Measurements from ENCODE around the gene NAGPA.
"Not testable (repeated sequence)": the region's sequence is repeated elsewhere in the genome, so short reads cannot be mapped to it uniquely, and the experiment has no call there.

NAGPA gene, protein sequence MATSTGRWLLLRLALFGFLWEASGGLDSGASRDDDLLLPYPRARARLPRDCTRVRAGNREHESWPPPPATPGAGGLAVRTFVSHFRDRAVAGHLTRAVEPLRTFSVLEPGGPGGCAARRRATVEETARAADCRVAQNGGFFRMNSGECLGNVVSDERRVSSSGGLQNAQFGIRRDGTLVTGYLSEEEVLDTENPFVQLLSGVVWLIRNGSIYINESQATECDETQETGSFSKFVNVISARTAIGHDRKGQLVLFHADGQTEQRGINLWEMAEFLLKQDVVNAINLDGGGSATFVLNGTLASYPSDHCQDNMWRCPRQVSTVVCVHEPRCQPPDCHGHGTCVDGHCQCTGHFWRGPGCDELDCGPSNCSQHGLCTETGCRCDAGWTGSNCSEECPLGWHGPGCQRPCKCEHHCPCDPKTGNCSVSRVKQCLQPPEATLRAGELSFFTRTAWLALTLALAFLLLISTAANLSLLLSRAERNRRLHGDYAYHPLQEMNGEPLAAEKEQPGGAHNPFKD

DNA sequence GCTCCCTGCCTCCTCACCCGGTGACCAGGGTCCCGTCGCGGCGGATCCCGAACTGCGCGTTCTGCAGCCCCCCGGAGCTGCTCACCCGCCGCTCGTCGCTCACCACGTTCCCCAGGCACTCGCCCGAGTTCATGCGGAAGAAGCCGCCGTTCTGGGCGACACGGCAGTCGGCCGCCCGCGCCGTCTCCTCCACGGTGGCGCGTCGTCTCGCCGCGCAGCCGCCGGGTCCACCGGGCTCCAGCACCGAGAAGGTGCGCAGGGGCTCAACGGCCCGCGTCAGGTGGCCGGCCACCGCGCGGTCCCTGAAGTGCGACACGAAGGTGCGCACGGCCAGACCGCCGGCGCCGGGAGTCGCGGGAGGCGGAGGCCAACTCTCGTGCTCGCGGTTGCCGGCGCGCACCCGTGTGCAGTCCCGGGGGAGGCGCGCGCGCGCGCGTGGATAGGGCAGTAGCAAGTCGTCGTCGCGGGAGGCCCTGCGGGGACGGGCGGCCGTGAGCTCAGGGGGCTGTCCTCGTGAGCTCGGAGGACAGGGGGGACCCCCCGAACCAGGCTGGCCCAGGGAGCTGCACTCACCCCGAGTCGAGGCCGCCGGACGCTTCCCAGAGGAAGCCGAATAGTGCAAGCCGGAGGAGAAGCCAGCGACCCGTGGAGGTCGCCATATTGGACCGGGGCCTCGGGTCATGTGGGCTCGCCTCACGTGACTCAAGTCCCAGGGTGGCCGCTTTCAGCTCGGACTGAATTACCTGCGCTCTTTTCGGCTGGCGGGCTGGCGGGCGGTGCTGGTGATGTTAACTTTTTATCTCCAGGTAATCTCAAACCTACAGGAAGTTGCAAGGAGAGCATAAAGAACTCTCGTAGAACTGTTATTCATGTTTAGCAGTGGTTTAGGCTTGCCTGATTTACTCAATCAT, at the start of gene NAGPA:
TSS of gene NAGPA (minus strand) at position 680 of the 911 bp plus-strand sequence. CDS start at position 659, 21 bp downstream.
- peak; percentile 87 for DNase-seq

DNA sequence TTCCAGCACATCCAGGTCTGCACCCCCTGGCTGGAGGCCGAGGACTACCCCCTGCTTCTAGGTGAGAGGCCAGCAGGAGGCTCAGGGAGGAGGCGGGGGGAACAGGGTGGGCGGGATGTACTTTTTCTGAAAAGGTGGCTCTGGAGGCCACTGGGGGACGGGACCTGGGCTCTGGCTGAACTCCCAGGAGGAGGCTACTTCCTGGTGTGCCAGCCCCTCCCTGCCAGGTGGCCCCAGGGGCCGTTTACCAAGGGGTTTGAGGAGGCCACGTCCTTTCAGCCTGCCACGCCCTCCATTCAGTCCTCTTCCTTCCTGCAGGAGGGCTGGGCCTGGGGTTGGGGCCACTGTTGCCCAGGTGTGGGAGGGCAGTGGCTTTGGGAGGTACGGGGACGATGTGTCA, 47.3 kb upstream of the NAGPA start:
- not testable (repeated sequence) for DNase-seq

DNA sequence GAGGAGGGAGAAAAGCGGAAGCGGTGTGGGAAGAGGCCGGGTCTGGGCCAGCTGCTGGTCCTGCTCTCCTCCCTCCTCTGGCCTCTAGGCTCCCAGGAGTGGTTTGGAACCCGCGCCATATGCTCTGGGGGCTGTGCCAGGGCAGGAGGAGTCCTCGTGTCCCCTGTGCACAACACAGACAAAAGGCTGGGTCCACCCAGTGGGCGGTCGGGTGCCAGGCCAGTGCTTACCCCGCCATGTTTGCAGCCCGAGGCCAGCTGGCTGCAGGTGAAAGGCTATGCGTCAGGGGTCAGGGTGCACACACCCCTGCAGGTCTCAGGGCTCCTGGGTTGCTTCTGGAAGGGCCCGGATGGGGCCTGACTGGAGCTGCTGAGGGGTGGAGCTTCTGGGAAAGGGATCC, 46.7 kb upstream of the NAGPA start:
- DNase-seq: not testable (repeated sequence)

DNA sequence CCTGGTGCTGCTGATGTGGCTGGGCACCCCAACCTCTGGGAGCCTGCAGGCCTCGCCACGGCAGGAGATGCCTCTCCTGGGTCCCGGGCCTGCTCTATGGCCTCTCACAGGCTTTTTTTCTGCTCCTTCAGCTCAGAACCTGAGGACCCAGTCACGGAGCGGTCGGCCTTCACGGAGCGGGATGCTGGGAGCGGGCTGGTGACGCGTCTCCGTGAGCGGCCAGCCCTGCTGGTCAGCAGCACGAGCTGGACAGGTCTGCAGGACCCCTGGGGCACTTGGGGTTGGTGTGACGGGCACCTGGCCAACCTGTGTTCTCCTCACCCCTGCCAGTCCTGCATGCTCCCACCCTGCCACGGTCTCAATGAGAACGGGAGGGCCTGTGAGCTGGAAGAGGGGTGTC, 44.9 kb upstream of the NAGPA start:
- no peak for DNase-seq

DNA sequence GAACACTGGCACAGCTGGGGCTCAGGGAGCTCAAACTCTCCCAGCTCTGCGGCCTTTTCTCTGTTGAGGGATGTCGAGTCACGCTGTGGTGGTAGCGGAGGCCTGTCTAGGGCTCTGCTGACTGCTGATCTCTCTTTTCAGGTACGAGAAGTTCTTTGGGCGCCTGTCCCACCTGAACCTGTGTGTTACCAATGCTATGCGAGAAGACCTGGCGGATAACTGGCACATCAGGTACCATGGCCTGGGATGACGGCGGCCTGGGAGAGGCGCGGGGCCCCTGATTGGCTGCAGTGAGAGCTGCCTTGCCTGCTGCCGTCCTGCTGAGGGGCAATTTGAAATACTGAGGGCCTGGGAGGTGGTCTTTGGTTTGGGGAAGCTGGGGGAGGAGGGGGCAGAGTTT, 43.6 kb upstream of the NAGPA start:
- no peak for DNase-seq

DNA sequence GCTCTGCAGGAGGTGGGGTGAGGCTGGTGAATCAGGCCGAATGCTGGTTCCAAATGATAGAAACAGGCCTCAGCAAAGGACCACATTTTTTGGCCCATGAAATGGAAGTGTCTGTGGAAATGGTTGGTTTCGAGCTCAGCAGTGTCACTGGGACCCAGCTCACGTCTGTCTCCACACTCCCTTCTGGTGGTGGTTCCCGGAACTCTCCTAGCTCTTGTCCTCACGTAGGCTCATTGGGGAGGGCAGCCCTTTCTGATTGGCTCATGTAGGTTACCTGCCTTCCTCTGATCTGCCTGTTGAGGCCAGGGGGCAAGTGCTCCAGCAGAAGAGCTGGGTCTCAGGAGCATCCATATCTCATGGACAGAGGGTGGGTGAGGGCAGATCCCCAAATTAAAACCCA, 41.9 kb upstream of the NAGPA start:
- DNase-seq: no peak

DNA sequence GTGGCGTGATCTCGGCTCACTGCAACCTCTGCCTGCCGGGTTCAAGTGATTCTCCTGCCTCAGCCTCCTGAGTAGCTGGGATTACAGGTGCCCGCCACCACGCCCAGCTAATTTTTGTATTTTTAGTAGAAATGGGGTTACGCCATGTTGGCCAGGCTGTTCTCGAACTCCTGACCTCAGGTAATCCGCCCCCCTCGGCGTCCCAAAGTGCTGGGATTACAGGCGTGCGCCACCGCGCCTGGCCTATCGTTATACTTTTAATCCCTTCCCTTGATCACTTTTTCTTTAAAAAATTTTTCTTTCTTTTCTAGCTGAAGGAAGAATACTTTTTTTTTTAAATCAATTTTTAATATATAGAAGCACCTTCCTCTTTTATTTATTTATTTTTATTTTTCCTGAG, 40.0 kb upstream of the NAGPA start:
- DNase-seq: not testable (repeated sequence)

DNA sequence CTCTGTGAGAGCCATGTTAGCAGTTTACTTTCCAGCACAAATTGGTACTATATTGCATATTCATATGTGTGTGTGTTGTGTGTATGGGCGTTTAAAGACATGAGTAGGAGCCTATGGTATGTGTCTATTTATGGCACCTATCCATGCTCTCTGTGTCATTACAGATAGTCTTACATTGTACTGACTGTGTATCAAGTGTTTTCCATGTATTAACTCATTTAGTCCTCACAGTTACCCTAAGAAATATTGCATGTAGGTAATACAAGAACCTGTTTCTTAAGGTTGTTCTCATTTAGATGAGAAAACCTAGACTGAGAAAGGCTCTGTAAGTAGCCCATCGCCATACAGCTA, 39.5 kb upstream of the NAGPA start:
- no peak for DNase-seq

DNA sequence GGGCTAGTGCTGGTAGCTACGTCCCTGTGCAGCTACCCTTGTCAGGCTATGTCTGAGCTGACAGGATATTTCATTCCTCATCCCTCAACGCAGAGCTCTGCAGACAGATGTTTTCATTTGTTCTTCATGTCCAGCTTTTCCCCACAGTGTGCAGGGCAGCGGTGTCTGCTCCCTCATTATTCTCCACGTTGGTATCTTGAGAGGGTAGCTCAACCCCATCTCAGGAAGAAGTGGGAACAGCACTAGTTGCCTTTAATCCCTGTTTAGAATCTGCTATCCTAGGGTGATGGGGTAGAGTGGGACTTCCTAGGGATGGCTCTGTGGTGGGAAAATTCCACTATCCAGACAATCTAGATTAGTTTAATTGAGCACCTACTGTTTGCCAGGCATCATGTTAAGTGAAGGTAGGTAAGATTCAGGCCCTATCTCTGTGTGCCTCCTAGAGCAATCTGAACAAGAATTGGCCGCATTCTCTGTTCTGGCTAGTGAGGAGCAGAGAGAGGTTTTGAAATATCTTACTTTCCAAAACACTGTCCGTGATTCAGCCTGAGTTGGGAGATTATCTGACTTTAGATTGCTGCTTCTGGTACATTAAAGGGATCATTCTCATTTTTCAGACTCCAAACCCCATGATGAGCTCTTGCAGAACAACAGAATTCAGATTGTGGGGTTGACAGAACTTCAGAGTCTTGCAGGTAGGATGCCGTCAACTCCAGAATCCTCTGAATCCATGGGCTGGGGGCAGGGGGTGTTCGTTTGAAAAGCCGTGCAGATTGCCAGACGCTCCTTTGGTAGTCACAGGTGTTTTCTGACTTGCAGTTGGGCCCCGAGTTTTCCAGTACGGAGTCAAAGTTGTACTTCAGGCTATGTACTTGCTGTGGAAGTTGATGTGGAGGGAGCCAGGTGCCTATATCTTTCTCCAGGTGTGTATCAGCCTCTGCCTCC, 38.9 kb upstream of the NAGPA start:
- no peak for DNase-seq

DNA sequence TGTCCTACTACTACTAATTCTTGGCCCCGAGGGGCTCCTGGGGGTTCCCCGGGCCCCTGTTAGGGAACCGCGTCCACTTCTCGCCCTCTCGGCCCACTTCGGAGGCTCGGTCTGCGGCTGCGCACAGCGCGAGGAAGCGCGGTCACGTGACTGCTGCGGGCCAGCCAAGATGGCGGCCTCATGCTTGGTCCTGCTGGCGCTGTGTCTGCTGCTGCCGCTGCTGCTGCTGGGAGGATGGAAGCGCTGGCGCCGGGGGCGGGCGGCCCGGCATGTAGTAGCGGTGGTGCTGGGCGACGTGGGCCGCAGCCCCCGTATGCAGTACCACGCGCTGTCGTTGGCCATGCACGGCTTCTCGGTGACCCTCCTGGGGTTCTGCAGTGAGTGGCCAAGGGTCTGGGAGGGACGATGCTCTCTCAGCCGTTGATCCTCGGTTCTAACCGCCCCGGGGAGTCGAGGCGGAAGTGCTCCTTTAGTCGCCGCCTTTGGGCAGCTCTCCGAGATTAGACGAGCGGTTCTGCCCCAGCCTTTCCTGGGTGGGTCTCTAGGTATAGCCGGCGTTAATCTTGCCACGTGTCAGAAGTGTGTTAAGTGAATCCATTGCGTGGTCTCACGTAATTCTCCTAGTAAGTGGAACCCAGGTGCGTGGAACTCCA, 38.1 kb upstream of the NAGPA start, which contains the start of gene ALG1:
TSS of gene ALG1 (plus strand) at position 163 of the 653 bp plus-strand sequence. CDS start at position 170, 7 bp downstream.
- DNase-seq: peak; percentile 92

DNA sequence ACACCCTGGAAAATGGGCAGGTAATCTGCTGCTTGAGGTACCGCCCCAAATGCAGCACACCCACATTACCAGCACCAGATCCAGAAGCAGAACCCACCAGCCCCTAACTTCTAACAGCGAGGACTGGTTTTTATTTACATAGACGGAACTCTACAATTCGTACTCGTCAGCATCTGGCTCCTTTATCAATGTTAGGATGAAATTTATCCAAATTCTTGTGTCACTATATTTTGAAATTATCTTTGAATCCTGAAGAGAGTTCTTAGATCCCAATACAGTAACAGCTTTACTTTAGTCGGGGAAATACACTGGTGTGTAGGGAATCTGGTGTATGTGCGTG, 37.6 kb upstream of the NAGPA start:
- no peak for DNase-seq

DNA sequence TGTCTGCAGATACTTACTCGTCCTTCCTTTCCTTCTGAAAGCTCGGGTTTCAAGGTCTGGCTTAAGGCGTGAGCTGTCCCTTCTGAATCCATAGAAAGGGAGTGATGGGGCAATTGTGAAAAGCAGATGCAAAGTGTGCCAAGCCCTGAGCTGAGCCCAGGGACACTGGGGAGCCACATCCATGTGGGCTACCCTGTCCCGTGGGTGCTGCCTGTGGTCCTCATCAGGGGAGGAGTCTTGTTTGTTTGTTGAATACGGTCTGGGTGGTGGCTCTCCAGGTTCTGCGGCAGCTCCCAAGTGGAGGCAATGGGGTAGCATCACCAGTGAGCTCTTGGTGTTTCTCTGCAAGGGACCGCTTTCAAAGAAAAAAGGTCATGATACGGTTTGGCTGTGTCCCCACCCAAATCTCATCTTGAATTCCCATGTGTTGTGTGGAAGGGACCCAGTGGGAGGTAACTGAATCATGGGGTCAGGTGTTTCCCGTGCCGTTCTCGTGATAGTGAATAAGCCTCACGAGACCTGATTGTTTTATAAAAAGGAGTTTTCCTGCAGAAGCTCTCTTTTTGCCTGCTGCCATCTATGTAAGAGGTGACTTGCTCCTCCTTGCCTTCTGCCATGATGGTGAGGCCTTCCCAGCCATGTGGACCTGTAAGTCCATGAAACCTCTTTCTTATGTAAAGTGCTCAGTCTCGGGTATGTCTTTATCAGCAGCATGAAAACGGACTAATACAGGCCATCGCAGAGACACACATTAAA, 36.9 kb upstream of the NAGPA start:
- no peak for DNase-seq

DNA sequence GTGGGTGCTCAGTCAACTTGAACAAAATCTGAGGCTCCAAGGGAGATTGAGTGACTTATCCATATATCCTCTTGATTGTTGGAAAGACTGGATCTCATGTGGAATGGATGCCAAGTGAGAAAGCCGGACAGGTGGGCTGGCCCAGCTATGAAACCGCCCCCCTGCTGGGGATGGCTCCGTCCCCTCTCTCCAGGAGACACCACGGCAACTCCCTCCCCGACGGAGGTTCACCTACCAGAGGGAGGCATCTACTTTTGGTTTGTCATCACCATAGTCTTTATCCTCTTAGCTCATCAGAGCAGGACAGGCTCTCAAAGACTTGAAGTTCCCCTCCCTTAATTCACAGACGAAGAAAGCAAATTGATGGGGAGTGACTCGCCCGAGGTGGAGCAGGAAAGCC, 36.1 kb upstream of the NAGPA start:
- DNase-seq: no peak

DNA sequence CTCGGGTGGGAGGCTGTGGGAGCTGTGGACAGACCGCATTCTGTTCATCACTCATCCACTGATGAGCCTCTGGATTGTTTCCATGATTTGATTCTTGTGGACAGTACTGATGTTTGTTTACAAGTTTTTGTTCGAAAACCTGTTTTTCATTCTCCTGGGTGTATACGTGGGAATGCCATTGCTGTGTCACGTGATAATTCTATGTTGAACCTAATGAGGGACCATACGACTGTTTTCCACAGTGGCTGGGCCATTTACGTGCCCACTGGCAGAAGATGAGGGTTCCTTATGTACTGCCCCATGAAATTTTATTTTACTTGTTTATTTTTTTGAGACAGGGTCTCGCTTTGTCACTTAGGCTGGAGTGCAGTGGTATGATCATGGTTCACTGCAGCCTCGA, 35.3 kb upstream of the NAGPA start:
- DNase-seq: no peak

DNA sequence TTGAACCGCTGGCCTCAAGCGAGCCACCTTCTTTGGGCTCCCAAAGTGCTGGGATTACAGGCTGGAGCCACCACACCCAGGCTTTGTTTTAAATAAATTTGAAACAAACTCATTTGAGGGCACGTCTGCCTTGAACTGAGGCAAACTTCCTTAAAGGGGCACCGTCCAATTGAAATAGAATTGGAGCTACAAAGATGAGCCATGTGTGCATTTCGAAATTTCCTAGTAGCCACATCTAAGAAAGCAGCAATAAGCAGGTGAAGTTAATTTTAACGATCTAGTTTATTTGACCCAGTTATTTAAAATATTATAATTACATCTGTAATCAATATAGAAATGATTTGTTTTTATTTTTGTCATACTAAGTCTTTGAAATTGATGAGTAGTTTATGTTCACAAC, 32.8 kb upstream of the NAGPA start:
- no peak for DNase-seq

DNA sequence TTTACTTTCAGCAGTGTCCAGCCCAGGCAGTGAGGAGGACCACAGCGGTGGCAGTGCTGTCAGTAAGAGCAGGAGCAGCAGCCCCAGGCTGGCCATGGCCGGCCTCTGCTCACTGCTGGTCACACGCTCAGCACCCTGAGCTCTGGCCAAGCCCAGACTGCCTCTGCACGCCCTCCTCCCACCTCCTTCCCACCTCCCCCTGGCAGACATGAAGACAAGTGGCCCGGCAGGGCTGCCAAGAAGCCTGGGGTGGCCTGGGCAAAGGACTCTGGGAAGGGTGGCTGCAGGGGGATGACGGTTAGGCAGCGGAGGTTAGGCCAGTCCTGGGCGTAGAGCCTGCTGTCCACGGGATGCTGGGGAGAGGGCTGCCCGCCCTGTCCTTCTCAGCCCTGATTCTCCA, 32.1 kb upstream of the NAGPA start, which contains the start of gene C16orf89:
TSS of gene C16orf89 (minus strand) at position 144 of the 400 bp plus-strand sequence. CDS start at position 96, 48 bp downstream.
- no peak for DNase-seq

DNA sequence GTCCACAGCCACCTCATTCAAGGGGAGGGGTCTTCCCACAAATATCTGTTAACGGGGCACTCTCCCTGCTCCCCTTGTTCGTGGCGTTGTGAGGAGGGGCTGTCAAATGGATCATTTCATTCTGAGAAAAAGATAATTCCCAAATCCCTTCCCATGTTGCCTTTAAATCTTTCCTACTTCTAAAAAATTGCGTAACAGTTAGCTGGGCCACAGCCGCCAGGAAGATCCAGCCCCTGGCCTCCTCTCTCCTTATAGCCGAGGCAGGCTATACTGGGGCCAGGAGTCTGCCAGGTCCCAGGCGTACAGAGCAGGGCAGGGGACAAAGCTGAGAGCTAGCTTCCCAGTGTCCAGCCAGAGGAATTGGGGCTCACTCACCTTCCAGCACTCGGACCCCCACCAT, 31.6 kb upstream of the NAGPA start:
- no peak for DNase-seq

DNA sequence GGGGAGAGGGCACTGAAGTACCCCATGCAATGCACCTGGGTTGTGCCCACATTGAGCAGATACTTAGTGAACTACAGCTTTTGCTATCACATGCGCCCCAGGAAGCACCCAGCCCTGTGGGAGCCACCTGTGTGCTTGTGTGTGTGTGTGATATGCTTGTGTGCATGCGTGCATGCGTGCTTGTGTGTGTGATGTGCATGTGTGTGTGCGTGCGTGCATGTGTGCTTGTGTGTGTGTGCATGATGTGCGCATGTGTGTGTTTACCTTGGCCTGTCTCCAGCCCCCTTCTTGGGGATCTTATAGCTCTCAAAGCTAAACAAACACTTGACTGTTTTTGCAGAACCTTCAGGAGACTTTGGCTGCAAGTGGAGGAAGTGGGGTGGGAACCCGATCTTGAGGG, 31.2 kb upstream of the NAGPA start:
- DNase-seq: no peak

DNA sequence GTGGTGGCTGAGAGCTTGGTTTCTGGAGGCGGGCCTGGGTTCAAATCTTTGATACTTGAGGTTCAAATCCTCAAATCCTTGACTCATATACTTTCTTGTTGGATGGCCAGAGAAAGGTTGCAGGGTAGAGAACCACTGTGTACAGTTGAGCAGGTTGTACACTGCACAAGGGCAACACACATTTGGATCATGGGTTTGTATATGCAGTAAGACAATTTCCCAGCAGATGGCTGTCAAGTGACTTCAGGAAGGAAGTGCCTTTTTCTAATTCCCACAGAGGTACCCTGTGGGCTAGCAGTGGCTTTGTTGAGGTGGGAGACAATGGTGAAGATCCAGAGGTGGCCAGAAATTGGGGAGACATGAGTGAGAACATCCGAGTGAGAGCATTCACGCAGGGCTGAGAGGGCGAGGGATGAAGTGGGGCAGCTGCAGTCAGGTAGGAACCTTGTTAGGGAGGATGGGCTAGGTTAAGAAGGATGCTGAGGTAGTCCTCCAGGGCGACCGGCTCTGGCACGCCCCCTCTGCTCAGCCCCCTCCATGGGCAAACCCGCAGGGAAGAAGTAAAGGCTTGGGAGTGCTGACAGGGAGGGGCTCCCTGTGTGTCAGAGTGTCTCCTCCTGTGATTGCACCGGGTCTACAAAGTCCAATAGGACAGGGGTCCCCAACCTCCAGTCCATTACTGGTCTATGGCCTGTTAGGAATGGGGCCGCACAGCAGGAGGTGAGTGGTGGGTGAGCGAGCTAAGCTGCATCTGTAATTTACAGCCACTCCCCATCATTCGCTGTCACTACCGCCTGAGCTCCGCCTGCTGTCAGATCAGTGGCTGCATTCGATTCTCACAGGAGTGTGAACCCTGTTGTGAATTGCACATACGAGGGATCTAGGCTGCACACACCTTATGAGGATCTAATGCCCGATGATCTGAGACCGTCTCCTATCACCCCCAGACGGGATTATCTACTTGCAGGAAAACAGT, 29.3 kb upstream of the NAGPA start:
- no peak for DNase-seq

DNA sequence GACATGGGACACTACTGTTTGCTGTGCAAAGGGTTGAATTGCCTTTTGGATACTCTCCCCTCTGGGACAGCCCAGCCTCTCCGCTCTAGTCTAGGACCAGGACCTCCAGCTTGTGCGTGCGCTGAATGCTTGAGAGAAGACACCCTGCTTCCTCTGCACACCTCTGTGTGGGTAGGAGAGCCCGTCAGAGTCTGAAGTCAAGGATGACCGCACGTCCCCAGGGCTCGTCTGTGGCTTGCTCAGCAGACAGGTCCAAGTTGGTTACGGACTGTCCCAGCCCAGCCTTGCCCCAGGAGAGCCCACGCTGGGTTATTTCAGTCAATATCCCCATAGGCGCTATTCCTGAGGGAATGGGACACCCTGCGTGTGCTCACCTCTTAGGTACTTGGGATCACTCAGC, 28.3 kb upstream of the NAGPA start:
- no peak for DNase-seq
